Neural crest cell (in vitro differentiated cells): ENCODE data around the gene URB1. TPM values are rescaled to one million over a fixed set of nuclear protein-coding genes. Genes with fewer than 3 reads are reported as not detected.

Experiments
- DNase-seq: peaks from one replicate; pipeline ENCODE4 v3.0.0; 2021; ENCODE audit warnings: low read depth, mixed read lengths, low spot score
- H3K27ac Mint-ChIP-seq: one replicate; pipeline ENCODE4 v1.8.0; 2021; ENCODE audit warnings: mild to moderate bottlenecking, mixed read lengths; ENCODE audit not compliant: unreplicated experiment
- H3K27me3 Mint-ChIP-seq: 2 replicates; pipeline ENCODE4 v1.8.0; 2021; ENCODE audit warnings: low read depth, mild to moderate bottlenecking, mixed read lengths
- H3K36me3 Mint-ChIP-seq: 2 replicates; pipeline ENCODE4 v1.8.0; 2021; ENCODE audit warnings: low read depth, mild to moderate bottlenecking, mixed read lengths
- H3K4me1 Mint-ChIP-seq: 2 replicates; pipeline ENCODE4 v1.8.0; 2021; ENCODE audit warnings: mixed read lengths
- H3K4me3 Mint-ChIP-seq: one replicate; pipeline ENCODE4 v1.8.0; 2021; ENCODE audit warnings: mild to moderate bottlenecking, mixed read lengths
- H3K9me3 Mint-ChIP-seq: 2 replicates; pipeline ENCODE4 v1.8.0; 2021; ENCODE audit warnings: mixed read lengths
- total RNA-seq: library from RNA; stranded (reverse); gene quantifications from 2 replicates; pipeline ENCODE4 v1.2.1, GENCODE V29; 2021
- TF ChIP-seq, protein P1 (sequence below): fragments of 200-600 bp; sonication (generic); conservative IDR thresholded peaks from 2 replicates; pipeline ENCODE4 v1.5.0; 2021; ENCODE audit warnings: antibody characterized with exemption, mild to moderate bottlenecking

URB1 gene
- total RNA-seq, 1 donor from 2014 or later, result 23.1 TPM

DNA sequence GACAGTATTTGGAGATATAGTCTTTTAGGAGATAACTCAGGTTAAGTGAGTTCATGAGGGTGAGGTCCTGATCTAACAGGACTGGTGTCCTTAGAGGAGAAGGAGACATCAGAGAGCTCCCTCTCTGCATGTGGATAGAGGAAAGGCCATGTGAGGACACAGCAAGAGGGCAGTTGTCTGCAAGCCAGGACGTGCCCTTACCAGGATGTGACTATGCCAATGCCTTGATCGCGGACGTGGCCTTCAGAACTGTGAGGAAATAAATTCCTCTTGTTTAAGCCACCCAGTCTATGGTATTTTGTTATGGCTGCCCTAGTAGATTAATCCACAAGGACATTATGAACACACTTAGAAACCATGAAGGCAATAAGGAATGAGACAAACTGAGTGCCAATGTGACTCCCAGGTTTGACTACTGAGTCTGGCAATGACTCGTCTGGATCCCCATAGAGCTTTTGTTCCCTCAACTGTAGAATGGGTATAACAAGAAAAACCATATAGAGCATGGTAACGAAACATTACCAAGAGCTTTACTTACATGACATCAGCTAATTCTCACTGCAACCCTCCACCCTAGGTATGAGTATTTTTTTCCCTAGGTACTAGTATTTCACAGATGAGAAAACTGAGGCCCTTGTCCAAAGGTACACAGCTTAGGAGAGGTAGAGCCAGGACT is 6.5 kb downstream of the URB1 start:
- TF ChIP-seq, protein P1, sequence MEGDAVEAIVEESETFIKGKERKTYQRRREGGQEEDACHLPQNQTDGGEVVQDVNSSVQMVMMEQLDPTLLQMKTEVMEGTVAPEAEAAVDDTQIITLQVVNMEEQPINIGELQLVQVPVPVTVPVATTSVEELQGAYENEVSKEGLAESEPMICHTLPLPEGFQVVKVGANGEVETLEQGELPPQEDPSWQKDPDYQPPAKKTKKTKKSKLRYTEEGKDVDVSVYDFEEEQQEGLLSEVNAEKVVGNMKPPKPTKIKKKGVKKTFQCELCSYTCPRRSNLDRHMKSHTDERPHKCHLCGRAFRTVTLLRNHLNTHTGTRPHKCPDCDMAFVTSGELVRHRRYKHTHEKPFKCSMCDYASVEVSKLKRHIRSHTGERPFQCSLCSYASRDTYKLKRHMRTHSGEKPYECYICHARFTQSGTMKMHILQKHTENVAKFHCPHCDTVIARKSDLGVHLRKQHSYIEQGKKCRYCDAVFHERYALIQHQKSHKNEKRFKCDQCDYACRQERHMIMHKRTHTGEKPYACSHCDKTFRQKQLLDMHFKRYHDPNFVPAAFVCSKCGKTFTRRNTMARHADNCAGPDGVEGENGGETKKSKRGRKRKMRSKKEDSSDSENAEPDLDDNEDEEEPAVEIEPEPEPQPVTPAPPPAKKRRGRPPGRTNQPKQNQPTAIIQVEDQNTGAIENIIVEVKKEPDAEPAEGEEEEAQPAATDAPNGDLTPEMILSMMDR, result no peak
- no peaks in the 10 kb centered on the region for H3K27me3 Mint-ChIP-seq

DNA sequence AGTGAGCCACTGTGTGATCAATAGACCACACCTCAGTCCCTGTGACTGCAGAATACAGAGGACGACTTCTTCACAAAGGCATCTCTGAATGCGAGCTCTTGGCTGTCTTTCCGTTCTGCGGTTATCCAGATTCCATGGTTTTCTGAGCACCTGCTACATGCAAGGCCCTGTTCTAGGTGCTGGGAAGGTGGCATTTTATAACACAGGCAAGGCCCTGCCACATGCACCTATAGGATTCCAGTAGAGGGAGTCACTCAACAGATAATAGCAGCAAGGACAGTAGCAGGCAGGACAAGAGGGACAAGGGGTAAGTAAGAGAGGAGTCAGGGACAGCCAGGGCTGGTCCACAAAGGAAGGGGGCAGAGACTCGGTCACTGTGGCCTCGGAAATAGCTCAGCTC is 9.0 kb downstream of the URB1 start:
- H3K36me3 Mint-ChIP-seq, result peaks cover 4% of the 10 kb centered on the region
- no peaks in the 10 kb centered on the region for H3K27me3 Mint-ChIP-seq
- TF ChIP-seq, protein P1, result no peak
- no peak overlapping the region for H3K4me3 Mint-ChIP-seq
- peaks cover under 1% of the 10 kb centered on the region for H3K4me1 Mint-ChIP-seq
- H3K27ac Mint-ChIP-seq, result no peak overlapping the region
- no peak for DNase-seq
- H3K9me3 Mint-ChIP-seq, result no peaks in the 10 kb centered on the region

More for the DNA sequence above, 6.5 kb downstream of the URB1 start:
- Mint-ChIP-seq H3K4me1 (peaks cover 5% of the 10 kb centered on the region), H3K9me3 (no peaks in the 10 kb centered on the region), H3K4me3 (no peak overlapping the region), H3K36me3 (peaks cover 6% of the 10 kb centered on the region), H3K27ac (no peak overlapping the region)
- DNase-seq, result no peak

DNA sequence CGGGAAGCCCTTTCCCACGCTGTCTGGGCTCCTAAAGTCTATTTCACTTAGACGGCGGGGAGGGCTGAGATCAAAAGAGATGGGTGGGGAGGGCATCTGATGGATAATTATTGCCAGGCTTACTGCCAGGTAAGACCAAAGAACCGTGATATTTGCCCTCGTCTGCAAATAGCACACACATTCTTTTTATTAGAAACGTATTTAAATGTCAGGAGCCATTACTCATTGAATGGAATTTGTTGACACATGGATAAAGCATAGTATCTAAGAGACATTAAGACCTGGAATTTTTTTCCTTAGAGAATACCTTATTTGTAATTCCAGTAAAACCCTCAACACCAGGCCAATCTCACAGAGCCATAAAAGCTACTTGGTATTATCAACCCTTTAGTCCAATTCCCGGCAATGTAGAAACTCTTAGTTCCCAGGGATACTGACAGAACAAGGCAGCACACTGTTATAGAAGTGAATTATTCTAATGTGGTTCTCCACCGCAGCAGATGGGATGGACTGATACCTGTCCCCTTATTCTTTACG is 10.6 kb downstream of the URB1 start:
- no peak overlapping the region for H3K4me3 Mint-ChIP-seq
- H3K4me1 Mint-ChIP-seq, result peaks cover 10% of the 10 kb centered on the region
- H3K9me3 Mint-ChIP-seq, result no peaks in the 10 kb centered on the region
- no peaks in the 10 kb centered on the region for H3K27me3 Mint-ChIP-seq
- DNase-seq, result no peak
- peaks cover 5% of the 10 kb centered on the region for H3K36me3 Mint-ChIP-seq
- no peak overlapping the region for H3K27ac Mint-ChIP-seq
- TF ChIP-seq, protein P1, result no peak

DNA sequence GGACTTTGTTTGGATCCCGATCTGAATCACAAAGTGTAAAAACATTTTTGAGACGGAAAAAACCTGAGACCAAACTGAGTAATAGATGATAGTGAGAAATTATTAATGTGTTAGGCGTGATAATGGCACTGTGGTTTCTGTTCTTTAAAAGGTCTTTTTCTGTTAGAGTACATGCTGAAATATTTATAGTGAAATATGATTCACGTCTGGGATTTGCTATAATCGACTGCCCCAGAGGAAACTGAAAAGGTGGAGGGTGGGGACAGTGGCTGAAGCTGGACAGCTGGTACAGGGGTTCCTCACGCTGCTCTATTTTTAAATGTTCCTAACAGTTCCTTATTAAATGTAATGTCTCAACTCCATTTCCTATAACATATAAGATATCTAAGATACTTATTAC is 11.2 kb downstream of the URB1 start:
- Mint-ChIP-seq H3K9me3 (no peaks in the 10 kb centered on the region), H3K4me1 (peaks cover 10% of the 10 kb centered on the region), H3K4me3 (no peak overlapping the region), H3K27me3 (no peaks in the 10 kb centered on the region), H3K27ac (peak overlapping the region; percentile 16), H3K36me3 (peaks cover 5% of the 10 kb centered on the region)
- DNase-seq, result no peak
- TF ChIP-seq, protein P1, result no peak

DNA sequence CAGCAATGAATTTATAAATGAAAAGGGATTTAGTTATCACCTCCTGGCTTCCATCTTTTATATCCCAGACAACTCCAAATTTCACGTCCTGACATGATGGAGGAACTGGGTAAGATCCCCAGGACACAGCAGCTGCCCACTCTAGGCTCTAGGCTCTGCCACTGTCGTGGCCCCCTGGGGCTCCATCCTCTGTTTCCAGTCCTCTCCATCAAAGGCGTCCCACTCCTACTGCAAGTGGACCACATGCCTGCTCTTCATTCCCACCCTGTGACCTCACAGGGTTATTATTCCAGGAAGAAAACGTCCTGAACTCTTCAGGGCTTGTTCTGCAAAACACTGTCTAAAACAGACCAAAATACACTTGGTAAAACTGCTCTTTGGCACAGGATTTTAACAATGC is 11.9 kb downstream of the URB1 start:
- Mint-ChIP-seq H3K36me3 (peaks cover 7% of the 10 kb centered on the region), H3K27ac (no peak overlapping the region), H3K4me3 (no peak overlapping the region), H3K4me1 (peaks cover 10% of the 10 kb centered on the region), H3K9me3 (no peaks in the 10 kb centered on the region), H3K27me3 (no peaks in the 10 kb centered on the region)
- TF ChIP-seq, protein P1, result no peak
- DNase-seq, result no peak
